Measurements from ENCODE around the gene GUCA1A. TPM values are rescaled to one million over a fixed set of nuclear protein-coding genes. Genes with fewer than 3 reads are reported as not detected.

Gene GUCA1A
- total RNA-seq, 1 experiment from 2014 or later: not detected

DNA sequence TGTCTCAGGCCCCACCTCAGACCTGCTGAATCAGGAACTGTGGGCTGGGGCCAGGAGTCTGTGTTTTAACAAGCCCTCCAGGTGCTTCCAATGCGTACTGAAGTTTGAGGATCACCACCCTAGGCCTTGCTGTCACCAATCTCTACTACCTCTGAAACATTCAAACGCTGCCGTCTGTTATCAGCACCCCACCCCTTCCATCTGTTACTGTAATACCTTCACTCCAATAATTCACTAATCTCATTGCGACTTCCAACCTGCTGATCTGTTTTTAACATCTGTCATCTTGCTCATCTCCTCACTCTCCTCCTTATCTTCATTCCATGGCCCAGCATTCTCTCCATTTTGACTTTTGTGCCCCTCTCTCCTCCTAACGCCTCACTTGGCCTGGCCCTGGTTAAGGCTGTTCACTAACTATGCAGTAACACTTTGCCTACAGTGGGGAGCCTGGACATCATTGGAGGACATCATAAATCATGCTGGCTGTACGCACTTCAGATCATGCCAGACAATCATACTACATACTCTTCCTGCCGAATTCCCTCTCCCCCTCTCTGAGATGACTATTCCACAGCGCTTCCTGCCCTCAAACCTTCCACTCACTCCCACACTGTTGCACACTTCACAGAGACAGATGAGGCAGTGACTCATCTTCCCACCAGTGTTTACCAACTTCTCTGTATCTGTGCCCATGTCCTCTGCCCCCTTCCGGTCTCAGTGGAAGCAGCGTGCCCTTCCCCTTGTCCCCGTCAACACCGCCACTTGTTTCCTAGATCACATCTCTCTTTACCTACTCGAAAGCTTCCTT is 24.6 kb downstream of the GUCA1A start:
- Histone ChIP-seq H2AFZ (ENCODE audit: low read length) (no peak overlapping the region), H3K36me3 (ENCODE audit: low read depth, low read length) (0 out of 2 replicates have a peak, but pooled peaks cover 3% of the 10 kb centered on the region), H3K9ac (ENCODE audit: low read length) (peak overlapping the region; percentile 49), H3K4me3 (ENCODE audit: low read length) (no peak overlapping the region), H3K9me3 (ENCODE audit: low read length) (no peaks in the 10 kb centered on the region), H4K20me1 (ENCODE audit: low read length) (no peaks in the 10 kb centered on the region), H3K79me2 (ENCODE audit: low read length) (no peaks in the 10 kb centered on the region), H3K4me2 (ENCODE audit: low read length) (peak overlapping the region; percentile 62), H3K9me2 (replicated peaks; ENCODE audit: low read length) (no peaks in the 10 kb centered on the region), H3K27me3 (ENCODE audit: low read length) (no peaks in the 10 kb centered on the region), H3K4me1 (ENCODE audit: insufficient read depth, low read length) (peaks cover 55% of the 10 kb centered on the region), H3K27ac (ENCODE audit: low read length) (peak overlapping the region; percentile 89), H3F3A (ENCODE audit: low read length, unreplicated experiment) (peaks cover 5% of the 10 kb centered on the region)
- intact Hi-C loops (cut with micrococcal nuclease): loop anchor here (1.0 to 2.0 kb wide), 3 partner anchors 10 to 29 kb away; no protein-coding TSS in a partner anchor
- peak; percentile 94 for DNase-seq
- POLR2A ChIA-PET (ENCODE audit: unreplicated experiment): no interaction called here
- BruUV-seq (replicated peaks): no TSS peak
- no peak for TF ChIP-seq EZH2phosphoT487 (IDR thresholded peaks at IDR 0.05; ENCODE audit: borderline replicate concordance, low read length)
- no peak for TF ChIP-seq EZH2 (IDR thresholded peaks at IDR 0.05; ENCODE audit: low read length, unreplicated experiment)
- TF ChIP-seq, protein P1, sequence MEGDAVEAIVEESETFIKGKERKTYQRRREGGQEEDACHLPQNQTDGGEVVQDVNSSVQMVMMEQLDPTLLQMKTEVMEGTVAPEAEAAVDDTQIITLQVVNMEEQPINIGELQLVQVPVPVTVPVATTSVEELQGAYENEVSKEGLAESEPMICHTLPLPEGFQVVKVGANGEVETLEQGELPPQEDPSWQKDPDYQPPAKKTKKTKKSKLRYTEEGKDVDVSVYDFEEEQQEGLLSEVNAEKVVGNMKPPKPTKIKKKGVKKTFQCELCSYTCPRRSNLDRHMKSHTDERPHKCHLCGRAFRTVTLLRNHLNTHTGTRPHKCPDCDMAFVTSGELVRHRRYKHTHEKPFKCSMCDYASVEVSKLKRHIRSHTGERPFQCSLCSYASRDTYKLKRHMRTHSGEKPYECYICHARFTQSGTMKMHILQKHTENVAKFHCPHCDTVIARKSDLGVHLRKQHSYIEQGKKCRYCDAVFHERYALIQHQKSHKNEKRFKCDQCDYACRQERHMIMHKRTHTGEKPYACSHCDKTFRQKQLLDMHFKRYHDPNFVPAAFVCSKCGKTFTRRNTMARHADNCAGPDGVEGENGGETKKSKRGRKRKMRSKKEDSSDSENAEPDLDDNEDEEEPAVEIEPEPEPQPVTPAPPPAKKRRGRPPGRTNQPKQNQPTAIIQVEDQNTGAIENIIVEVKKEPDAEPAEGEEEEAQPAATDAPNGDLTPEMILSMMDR (conservative IDR thresholded peaks at IDR 0.05; ENCODE audit: low read depth, low read length): peak; percentile 37; the same call in 1 of the 2 replicates
- peak; percentile 82 for ATAC-seq
- CTCF ChIA-PET: no interaction called here

DNA sequence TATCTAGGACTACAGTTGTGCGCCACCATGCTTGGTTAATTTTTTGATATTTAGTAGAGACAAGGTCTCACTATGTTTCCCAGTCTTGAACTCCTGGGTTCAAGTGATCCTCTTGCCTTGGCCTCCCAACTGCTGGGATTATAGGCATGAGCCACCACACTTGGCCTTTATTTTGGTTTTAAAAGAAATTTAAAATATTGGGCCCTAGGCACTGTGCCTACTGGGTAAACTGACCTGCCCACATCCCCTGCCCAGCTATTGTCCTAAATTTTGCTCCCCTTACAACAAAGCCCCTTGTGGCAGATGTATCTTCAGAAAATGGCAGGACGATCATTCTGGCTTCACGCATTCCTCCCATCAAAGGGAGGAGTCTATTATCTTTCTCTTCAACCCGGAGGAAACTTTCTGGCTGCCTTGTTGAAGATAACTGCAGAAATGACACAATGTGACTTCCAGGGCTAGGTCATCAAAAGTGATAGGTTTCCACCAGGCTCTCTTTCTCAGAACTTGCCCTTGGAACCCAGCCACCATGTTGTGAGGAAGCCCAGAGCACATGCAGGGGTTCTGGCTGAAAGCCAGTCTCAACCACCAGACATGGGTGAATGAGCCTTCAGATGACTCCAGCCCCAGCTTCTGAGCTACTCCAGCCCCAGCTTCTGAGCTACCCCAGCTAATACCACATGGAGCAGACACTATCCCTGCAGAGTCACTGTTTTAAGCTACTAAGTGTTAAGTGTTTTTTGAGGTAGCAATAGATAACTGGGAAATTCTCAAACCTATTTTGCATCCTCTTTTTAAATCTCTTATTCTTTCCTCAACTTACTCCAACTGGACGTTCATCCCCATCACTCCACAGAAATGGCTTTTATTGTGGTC is 26.2 kb downstream of the GUCA1A start:
- Histone ChIP-seq H3K27me3 (ENCODE audit: low read length) (no peaks in the 10 kb centered on the region), H3K4me3 (ENCODE audit: low read length) (0 out of 2 replicates have a peak overlapping the region, but pooled peaks have one; percentile 4), H2AFZ (ENCODE audit: low read length) (no peak overlapping the region), H3K9me2 (replicated peaks; ENCODE audit: low read length) (no peaks in the 10 kb centered on the region), H3F3A (ENCODE audit: low read length, unreplicated experiment) (peaks cover 5% of the 10 kb centered on the region), H3K36me3 (ENCODE audit: low read depth, low read length) (peaks cover 7% of the 10 kb centered on the region; the same call in 1 of the 2 replicates), H3K4me2 (ENCODE audit: low read length) (peak overlapping the region; percentile 43), H3K9ac (ENCODE audit: low read length) (peak overlapping the region; percentile 60), H3K79me2 (ENCODE audit: low read length) (no peaks in the 10 kb centered on the region), H3K27ac (ENCODE audit: low read length) (peak overlapping the region; percentile 88), H3K9me3 (ENCODE audit: low read length) (no peaks in the 10 kb centered on the region), H4K20me1 (ENCODE audit: low read length) (no peaks in the 10 kb centered on the region), H3K4me1 (ENCODE audit: insufficient read depth, low read length) (peaks cover 52% of the 10 kb centered on the region)
- intact Hi-C loops (cut with micrococcal nuclease): loop anchor here (2.0 kb wide), 1 partner anchor 13 kb away; no protein-coding TSS in a partner anchor
- TF ChIP-seq, protein P1 (conservative IDR thresholded peaks at IDR 0.05; ENCODE audit: low read depth, low read length): no peak
- TF ChIP-seq EZH2 (IDR thresholded peaks at IDR 0.05; ENCODE audit: low read length, unreplicated experiment): no peak
- no peak for TF ChIP-seq EZH2phosphoT487 (IDR thresholded peaks at IDR 0.05; ENCODE audit: borderline replicate concordance, low read length)
- peak; percentile 67 for DNase-seq
- POLR2A ChIA-PET (ENCODE audit: unreplicated experiment): no interaction called here
- BruUV-seq (replicated peaks): TSS peak; percentile 58
- no peak for ATAC-seq
- CTCF ChIA-PET: interaction anchor here (0.5 to 0.7 kb wide), 2 partner anchors 15 to 30 kb away, joined by 3 read pairs; no protein-coding TSS in a partner anchor
